HT1080 (cell line): ENCODE data around the gene CENPQ. TPM values are rescaled to one million over a fixed set of nuclear protein-coding genes. Genes with fewer than 3 reads are reported as not detected.
A peak's percentile ranks its signal among the peaks of the same experiment; 100 is the strongest.

Experiments
- DNase-seq: peaks from one replicate; pipeline ENCODE4 v3.0.0-alpha.2; 2015; ENCODE audit warnings: low read depth
- total RNA-seq: library from RNA; depleted of rRNA; stranded (reverse); fragments of >200 nt; shearing (Covaris generic); gene quantifications from 2 replicates; pipeline ENCODE4 v1.2.3, GENCODE V29; 2014; rRNA removed

Gene CENPQ
- total RNA-seq, 1 experiment from 2014 or later, result 10.2 TPM

DNA sequence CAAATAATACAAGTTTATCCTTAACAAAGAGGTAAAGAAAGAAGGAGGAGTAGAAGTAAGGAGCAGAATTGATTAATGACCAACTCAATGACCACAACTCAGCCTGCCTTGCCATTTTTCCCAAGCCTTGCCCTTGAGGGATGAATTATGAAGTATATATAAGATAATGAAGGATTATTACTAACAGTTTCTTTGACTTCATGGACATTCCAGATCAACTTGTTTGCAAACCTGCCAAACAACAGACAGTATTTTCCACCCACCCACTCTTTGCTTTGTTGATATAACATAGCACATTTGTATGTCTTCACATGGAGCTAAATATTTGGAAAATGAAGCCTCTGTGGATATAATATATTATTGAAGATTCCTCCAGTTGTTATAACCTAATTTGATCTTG is 77.4 kb downstream of the CENPQ start:
- DNase-seq, result no peak

DNA sequence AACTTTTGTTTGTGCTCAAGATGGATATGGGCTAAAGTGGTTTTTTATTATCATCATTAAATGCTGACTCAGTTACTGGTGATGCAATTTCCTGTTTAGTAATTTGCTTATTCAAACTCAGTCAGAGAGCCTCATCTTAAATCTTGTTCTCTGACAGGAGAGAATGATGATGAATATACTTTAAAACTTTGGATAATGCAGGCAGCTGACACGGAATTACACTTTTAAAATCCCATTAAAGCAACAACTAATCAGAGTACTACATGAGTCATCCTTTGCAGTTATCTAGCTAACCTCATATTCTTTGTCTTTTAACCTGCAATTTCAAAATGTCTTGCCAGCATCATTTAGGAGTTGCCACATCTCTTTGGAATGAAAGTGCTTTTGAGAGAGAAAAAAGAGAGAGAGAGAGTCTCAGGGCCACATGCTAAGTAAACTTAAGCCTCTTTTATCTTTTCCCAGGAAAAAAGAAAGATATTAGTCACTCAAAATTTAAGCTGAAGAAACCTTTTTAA is 78.1 kb downstream of the CENPQ start:
- peak; percentile 85 for DNase-seq

- DNase-seq, result peak; percentile 5
These were observed 78.8 kb downstream of the CENPQ start for GRCh38 chr6:49541936-49542335.

Other genes starting within 250 kb of the CENPQ start
- gene MMUT, start 117 bp upstream of the CENPQ start, total RNA-seq, result 7.2 and 8.6 TPM in 2 replicates
- not detected in 2 replicates for gene GLYATL3, start 36.6 kb downstream of the CENPQ start, total RNA-seq
- gene C6orf141, start 87.3 kb downstream of the CENPQ start, total RNA-seq, result 6.5 and 6.7 TPM in 2 replicates
- 0.05 TPM in 1 of 2 replicates, not detected in the other for gene RHAG, start 173.5 kb downstream of the CENPQ start, total RNA-seq